ENCODE data around the gene LRRC2.
"Not testable (repeated sequence)": the region's sequence is repeated elsewhere in the genome, so short reads cannot be mapped to it uniquely, and the experiment has no call there.

The LRRC2 gene

GRCh38 chr3:46585799-46586693, 19.9 kb upstream of the LRRC2 start:
- no peak for FAIRE-seq
- no peak for DNase-seq (ENCODE audit: insufficient read length, low spot score)
- TF ChIP-seq TAF1 (IDR thresholded peaks at IDR 0.05; ENCODE audit: low read depth, low read length) (no peak), POU2F2 (IDR thresholded peaks at IDR 0.05; ENCODE audit: low read depth, low read length) (no peak)

GRCh38 chr3:46584598-46585467, 18.7 kb upstream of the LRRC2 start:
- no peak for TF ChIP-seq POLR2AphosphoS5 (IDR thresholded peaks at IDR 0.05; ENCODE audit: low read depth, low read length)
- no peak for TF ChIP-seq SPI1 (IDR thresholded peaks at IDR 0.05; ENCODE audit: low read depth, low read length)
- no peak for TF ChIP-seq PAX5 (IDR thresholded peaks at IDR 0.05; ENCODE audit: insufficient read depth, low read length, severe bottlenecking)
- no peak for TF ChIP-seq POU2F2 (IDR thresholded peaks at IDR 0.05; ENCODE audit: low read depth, low read length)
- no peak for TF ChIP-seq POLR2A (IDR thresholded peaks at IDR 0.05; ENCODE audit: low read depth, low read length)
- no peak for TF ChIP-seq TAF1 (IDR thresholded peaks at IDR 0.05; ENCODE audit: low read depth, low read length)
- FAIRE-seq (no peak), DNase-seq (ENCODE audit: insufficient read length, low spot score) (no peak)

GRCh38 chr3:46580675-46581074, 14.6 kb upstream of the LRRC2 start:
- FAIRE-seq (no peak), DNase-seq (ENCODE audit: insufficient read length, low spot score) (no peak)
- no peak for TF ChIP-seq POLR2A (IDR thresholded peaks at IDR 0.05; ENCODE audit: low read depth, low read length)
- no peak for TF ChIP-seq POU2F2 (IDR thresholded peaks at IDR 0.05; ENCODE audit: low read depth, low read length)
- no peak for TF ChIP-seq POLR2AphosphoS5 (IDR thresholded peaks at IDR 0.05; ENCODE audit: low read depth, low read length)
- TF ChIP-seq SPI1 (IDR thresholded peaks at IDR 0.05; ENCODE audit: low read depth, low read length), result no peak
- TF ChIP-seq TAF1 (IDR thresholded peaks at IDR 0.05; ENCODE audit: low read depth, low read length), result no peak
- no peak for TF ChIP-seq PAX5 (IDR thresholded peaks at IDR 0.05; ENCODE audit: insufficient read depth, low read length, severe bottlenecking)

GRCh38 chr3:46579756-46580286, 13.7 kb upstream of the LRRC2 start:
- DNase-seq (ENCODE audit: insufficient read length, low spot score) (no peak), FAIRE-seq (no peak)
- TF ChIP-seq PAX5 (IDR thresholded peaks at IDR 0.05; ENCODE audit: insufficient read depth, low read length, severe bottlenecking) (no peak), POU2F2 (IDR thresholded peaks at IDR 0.05; ENCODE audit: low read depth, low read length) (no peak), POLR2AphosphoS5 (IDR thresholded peaks at IDR 0.05; ENCODE audit: low read depth, low read length) (no peak), POLR2A (IDR thresholded peaks at IDR 0.05; ENCODE audit: low read depth, low read length) (no peak), SPI1 (IDR thresholded peaks at IDR 0.05; ENCODE audit: low read depth, low read length) (no peak), TAF1 (IDR thresholded peaks at IDR 0.05; ENCODE audit: low read depth, low read length) (no peak)

GRCh38 chr3:46578973-46579755, 13.1 kb upstream of the LRRC2 start:
- TF ChIP-seq SPI1 (IDR thresholded peaks at IDR 0.05; ENCODE audit: low read depth, low read length), result no peak
- TF ChIP-seq TAF1 (IDR thresholded peaks at IDR 0.05; ENCODE audit: low read depth, low read length), result no peak
- TF ChIP-seq PAX5 (IDR thresholded peaks at IDR 0.05; ENCODE audit: insufficient read depth, low read length, severe bottlenecking), result no peak
- no peak for TF ChIP-seq POU2F2 (IDR thresholded peaks at IDR 0.05; ENCODE audit: low read depth, low read length)
- no peak for TF ChIP-seq POLR2A (IDR thresholded peaks at IDR 0.05; ENCODE audit: low read depth, low read length)
- TF ChIP-seq POLR2AphosphoS5 (IDR thresholded peaks at IDR 0.05; ENCODE audit: low read depth, low read length), result no peak
- no peak for FAIRE-seq
- DNase-seq (ENCODE audit: insufficient read length, low spot score), result no peak

GRCh38 chr3:46577580-46578249, 11.6 kb upstream of the LRRC2 start:
- not testable (repeated sequence) for DNase-seq (ENCODE audit: insufficient read length, low spot score); FAIRE-seq

GRCh38 chr3:46576879-46577278, 10.8 kb upstream of the LRRC2 start:
- FAIRE-seq (no peak), DNase-seq (ENCODE audit: insufficient read length, low spot score) (no peak)
- TF ChIP-seq SPI1 (IDR thresholded peaks at IDR 0.05; ENCODE audit: low read depth, low read length) (no peak), POLR2A (IDR thresholded peaks at IDR 0.05; ENCODE audit: low read depth, low read length) (no peak), PAX5 (IDR thresholded peaks at IDR 0.05; ENCODE audit: insufficient read depth, low read length, severe bottlenecking) (no peak), TAF1 (IDR thresholded peaks at IDR 0.05; ENCODE audit: low read depth, low read length) (no peak), POLR2AphosphoS5 (IDR thresholded peaks at IDR 0.05; ENCODE audit: low read depth, low read length) (no peak), POU2F2 (IDR thresholded peaks at IDR 0.05; ENCODE audit: low read depth, low read length) (no peak)

- TF ChIP-seq PAX5 (IDR thresholded peaks at IDR 0.05; ENCODE audit: insufficient read depth, low read length, severe bottlenecking) (no peak), POLR2A (IDR thresholded peaks at IDR 0.05; ENCODE audit: low read depth, low read length) (no peak), TAF1 (IDR thresholded peaks at IDR 0.05; ENCODE audit: low read depth, low read length) (no peak), POLR2AphosphoS5 (IDR thresholded peaks at IDR 0.05; ENCODE audit: low read depth, low read length) (no peak), SPI1 (IDR thresholded peaks at IDR 0.05; ENCODE audit: low read depth, low read length) (no peak), POU2F2 (IDR thresholded peaks at IDR 0.05; ENCODE audit: low read depth, low read length) (no peak)
- no peak for DNase-seq (ENCODE audit: insufficient read length, low spot score)
- no peak for FAIRE-seq
These were observed 10.3 kb upstream of the LRRC2 start for GRCh38 chr3:46576386-46576785.

Measured in GM12891 (cell line).